Left renal pelvis (tissue), 4 donors: ENCODE data around the gene MAP3K12. TPM values are rescaled to one million over a fixed set of nuclear protein-coding genes. Genes with fewer than 3 reads are reported as not detected.
"Not testable (repeated sequence)": the region's sequence is repeated elsewhere in the genome, so short reads cannot be mapped to it uniquely, and the experiment has no call there.

ENCODE experiments used
- DNase-seq, 4 donors: peaks; one replicate each; pipeline ENCODE4 v3.0.0-alpha.2; 2013; ENCODE audit warnings: low read depth in 4 of 4, low spot score in 3 of 4
- polyA plus RNA-seq, 4 donors: library from polyadenylated mRNA; unstranded; fragments of 120-200 nt; gene quantifications; one replicate each; pipeline ENCODE4 v1.2.1, GENCODE V29; 2013; ENCODE audit not compliant: insufficient read length in 4 of 4

The MAP3K12 gene
- polyA plus RNA-seq, 4 donors: 21.6 to 36.9 (median 29.9) TPM

DNA sequence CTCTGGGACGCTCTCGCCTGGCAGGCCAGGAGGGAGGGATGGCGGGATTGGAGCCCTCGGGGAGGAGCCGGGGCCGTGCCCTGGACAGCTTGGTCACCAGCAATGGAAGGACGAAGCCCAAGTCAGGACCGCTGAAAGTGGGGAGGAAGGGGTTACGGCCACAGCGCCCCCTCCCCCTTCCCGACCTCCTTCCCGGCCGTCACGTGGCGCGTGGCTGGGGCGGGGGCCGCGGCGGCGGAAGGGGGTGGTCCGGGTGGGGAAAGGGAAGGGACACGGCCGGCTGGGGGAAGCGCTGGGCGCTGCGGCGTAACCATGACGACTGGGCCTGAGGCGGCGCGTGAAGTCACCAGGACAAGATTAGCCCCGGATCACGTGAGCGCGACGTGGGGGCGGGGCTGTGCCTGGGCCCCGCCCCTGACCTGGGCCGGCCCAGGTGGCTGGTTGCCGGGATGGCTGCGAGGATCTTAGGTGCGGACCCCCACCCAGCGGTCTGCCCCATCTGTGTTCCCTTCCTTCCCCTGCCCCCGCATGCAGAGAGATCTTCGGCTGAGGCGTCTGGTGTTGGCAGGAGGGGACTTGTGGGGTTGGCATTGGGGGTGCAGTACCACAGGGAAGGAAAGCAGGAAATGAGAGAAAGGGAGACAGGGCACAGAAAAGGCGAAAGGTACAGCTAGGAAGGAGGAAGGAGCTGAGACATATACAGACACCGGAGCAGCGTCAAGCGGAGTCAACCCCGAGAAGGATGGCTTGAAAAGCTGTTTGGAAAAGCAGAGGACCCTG is 6.2 kb downstream of the MAP3K12 start:
- peak; percentile 92 to 93 (median 93) for DNase-seq

DNA sequence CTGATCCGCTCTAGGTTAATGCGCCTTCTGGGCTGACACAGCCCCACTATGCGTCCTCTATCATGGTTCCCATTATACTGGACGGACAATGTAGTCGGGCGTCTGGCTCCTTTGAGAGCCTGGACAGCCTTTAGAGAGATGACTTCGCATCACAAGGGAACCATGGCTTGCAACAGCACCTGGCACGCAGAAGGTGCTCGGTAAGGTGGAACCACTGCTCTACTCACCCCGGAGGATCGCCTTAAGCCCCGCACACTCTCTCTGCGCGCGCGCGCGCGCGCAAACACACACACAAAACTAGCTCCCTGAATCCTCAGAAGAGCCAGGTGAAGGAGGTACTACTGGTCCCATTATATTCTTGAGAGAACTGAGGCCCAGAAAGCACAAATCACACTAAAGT is 7.1 kb downstream of the MAP3K12 start:
- DNase-seq: no peak

- DNase-seq: peak in 2 of 4 donors; percentile 35 to 44
These were observed 9.9 kb downstream of the MAP3K12 start for GRCh38 chr12:53489242-53489864.

GRCh38 chr12:53486736-53487487 is 12.3 kb downstream of the MAP3K12 start:
- DNase-seq: no peak

DNA sequence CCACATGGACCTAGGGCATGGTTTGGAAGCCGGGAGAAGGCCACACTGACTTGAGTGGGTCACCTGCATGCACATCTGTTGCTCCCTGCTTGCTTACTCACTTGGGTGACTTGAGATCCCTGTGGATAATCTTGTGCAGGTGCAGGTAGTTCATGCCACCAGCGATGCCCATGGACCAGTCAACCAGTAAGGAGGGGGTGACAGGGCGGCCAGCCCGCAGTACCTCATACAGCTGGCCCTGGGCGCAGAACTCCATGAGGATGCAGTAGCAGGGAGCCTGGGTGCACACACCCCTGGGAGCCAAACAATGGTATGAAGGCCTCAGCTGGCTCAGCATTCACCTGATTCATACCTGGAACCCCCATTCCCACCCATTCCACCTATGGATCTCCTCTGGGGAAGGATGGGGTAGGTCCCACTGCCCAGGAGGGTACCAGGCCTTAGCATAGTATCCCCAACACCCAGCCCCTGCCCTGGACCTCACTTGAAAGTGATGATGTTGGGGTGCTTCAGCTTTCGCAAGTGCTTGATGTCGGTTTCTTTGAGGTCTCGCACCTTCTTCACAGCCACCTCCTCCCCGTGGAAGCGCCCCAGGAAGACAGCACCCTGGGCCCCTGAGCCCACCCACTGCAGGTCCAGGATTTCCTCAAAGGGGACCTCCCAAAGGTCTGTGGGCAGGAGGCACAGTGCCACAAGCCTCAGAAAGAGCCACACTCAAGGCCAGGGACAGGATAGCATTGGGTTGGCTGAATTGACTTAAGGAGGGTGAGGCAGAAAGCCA is 13.1 kb downstream of the MAP3K12 start:
- no peak for DNase-seq

GRCh38 chr12:53484686-53485575 is 14.3 kb downstream of the MAP3K12 start:
- DNase-seq: no peak

GRCh38 chr12:53483979-53484377 is 15.3 kb downstream of the MAP3K12 start:
- no peak for DNase-seq

- no peak for DNase-seq
These were observed 15.9 kb downstream of the MAP3K12 start for GRCh38 chr12:53483225-53483978.

DNA sequence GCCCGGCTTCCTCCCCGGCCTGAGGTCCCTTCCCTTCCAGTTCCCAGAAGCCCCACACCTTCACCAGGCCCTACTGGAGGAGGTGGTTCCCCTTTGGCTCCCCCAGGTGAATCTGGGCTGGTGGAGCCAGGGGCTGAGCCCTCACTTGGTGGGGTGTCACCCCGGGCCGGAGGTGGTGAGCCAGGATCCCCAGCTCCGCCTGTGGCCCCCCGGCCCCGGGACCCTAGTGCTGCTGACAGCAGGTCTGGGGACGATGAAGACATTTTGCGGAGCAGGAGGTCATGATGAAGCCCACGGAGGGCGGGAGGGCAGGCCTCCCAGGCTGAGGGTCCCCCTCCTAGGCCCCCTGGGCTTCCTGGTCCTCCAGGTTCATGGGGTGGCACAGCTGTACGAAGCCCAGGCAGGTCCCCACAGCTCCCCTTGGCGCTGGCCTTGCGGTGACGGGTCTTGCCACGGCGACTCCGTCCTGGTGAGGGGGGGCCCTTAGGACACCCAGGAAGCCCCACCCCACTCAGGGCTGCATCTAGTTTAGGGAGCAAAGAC is 16.6 kb downstream of the MAP3K12 start:
- DNase-seq: no peak

DNA sequence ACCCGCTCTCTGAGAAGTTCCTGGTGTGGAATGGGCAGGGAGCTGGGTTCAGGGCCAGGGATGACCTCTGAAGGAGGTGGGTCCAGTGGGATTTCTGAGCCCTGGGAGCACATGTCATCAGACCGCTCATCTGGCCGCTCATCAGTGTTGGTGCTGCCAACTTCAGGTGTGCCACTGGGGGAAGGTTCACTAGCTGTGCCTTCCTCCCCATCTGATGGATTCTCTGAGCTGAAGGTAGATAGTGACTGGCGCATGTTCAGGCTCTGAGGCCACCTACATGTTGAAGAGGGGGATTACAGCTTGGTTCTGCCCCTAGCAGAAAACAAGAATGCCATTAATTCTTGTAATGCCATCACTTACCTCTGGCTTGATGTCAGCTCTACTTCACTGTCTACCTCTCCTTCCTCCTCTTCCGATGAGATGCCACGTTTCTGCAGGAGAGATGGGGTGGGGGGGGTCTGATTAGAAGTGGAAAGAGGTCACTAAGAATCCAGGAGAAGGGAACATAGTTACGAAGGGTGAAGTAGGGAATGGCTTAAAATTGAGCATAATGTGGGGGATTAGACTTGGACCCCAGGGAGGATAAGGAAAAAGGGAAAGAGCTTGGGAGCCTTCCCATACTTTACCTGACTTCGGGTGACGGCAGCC is 17.2 kb downstream of the MAP3K12 start:
- no peak for DNase-seq

GRCh38 chr12:53481458-53481857 is 17.8 kb downstream of the MAP3K12 start:
- DNase-seq: not testable (repeated sequence)

DNA sequence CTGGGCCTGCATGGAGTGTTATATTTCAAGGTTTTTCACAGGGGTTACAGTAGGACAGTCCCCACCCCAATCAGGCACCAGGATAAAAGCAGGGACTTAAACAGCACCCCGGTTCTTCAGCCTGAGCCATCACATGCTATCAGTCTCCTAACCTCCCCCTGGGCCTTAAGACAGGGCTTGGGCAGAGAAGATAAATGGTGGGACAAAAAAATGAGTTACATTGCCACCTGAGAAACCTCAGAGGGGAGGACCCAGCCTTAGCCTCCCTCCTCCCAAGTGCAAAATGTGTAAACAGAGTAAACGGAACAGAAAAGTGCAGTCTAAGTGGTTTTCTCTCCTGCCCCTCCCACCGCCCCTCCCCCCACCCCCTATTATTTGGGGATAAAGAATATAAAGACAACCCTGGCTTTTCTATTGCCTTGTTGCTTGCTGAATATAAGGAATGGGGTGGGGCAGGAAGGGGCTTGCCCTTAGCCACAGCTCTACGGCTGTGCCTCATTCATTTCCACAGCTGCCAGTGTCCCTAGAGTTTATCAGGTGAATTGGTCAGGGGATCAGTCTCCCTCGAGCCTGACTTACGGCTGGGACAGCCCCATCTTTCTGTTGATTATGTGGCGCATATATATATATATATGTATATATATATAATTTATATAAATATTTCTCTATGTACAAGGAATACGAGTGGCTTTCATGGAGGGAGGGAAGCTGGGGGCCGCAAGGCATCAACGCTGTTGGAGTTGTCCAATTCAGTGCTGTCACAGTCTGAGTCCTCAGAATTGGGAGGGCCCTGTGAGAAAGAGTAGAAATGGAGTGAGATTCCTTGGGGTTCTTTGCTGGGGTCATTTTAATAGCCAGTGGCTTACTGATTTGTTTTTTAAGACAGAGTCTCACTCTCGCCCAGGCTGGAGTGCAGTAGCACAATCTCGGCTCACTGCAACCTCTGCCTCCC is 18.5 kb downstream of the MAP3K12 start:
- DNase-seq: no peak

- no peak for DNase-seq
These were observed 19.9 kb downstream of the MAP3K12 start for GRCh38 chr12:53479331-53479730.

GRCh38 chr12:53478865-53479264 is 20.4 kb downstream of the MAP3K12 start:
- no peak for DNase-seq

- no peak for DNase-seq
These were observed 22.5 kb downstream of the MAP3K12 start for GRCh38 chr12:53476769-53477209.

DNA sequence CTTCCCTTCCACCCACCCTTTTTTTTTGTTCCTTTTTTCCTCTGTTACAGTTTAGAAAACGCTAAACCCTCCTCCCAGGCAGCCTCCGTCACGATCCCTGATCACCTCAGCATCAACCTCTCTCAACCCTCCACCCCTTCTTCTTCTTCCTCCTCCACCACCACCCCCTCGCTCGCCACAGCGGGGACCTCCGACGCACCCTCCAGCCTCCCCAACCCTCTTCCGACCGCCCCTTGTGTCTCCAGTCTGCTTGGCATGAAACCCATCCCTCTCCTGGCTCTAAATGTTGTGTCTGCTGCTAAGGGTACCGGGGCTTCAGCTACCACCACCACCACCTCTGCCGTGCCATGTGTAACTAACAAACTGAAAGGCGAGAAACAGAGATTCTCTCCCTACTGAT is 24.4 kb downstream of the MAP3K12 start:
- DNase-seq: no peak

DNA sequence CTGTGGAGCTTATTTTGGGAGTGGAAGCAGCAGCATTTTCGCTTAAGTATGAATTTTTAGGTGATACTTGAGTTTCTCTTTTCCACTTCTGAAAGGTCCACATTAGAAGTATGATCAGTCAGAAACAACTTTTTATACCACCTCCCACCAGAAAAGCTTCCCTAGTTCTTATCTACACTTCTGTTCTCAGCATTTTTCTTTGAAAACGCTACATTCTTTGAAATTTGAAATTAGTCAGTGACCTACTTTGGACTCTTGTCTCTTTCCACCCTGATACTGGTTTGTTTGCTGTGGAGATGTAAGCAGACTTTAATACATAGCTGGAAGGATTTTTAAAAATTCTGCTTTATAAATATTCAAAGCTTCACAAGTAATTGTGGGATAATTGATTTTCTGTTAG is 25.2 kb downstream of the MAP3K12 start:
- DNase-seq: no peak
